T follicular helper cell (primary cell): Measurements from ENCODE around the gene SERPINE3.

Source experiments
- DNase-seq: peaks from one replicate; pipeline ENCODE4 v3.0.0-alpha.2; 2020; ENCODE audit warnings: low read depth
- total RNA-seq, 2 experiments: gene quantifications; one replicate each; lab custom pipeline; 2026; lab: John Stamatoyannopoulos, UW

The SERPINE3 gene
- total RNA-seq = 0 reads per million in 2 experiments

GRCh38 chr13:51339354-51339753, at the start of gene SERPINE3:
SERPINE3 (plus strand) TSS chr13:51339691; CDS start chr13:51341092, 1,401 bp downstream.
- DNase-seq = no peak

- DNase-seq = no peak
Observed at GRCh38 chr13:51291341-51291740, 48.1 kb upstream of the SERPINE3 start.

- no peak for DNase-seq
Observed at GRCh38 chr13:51292000-51292565, 47.4 kb upstream of the SERPINE3 start.

GRCh38 chr13:51297556-51297955, 41.9 kb upstream of the SERPINE3 start:
- no peak for DNase-seq

GRCh38 chr13:51298812-51299211, 40.7 kb upstream of the SERPINE3 start:
- DNase-seq = no peak

- DNase-seq = no peak
Observed at GRCh38 chr13:51303063-51303552, 36.4 kb upstream of the SERPINE3 start.

GRCh38 chr13:51303882-51304281, 35.6 kb upstream of the SERPINE3 start:
- DNase-seq = no peak

- no peak for DNase-seq
Observed at GRCh38 chr13:51305271-51305967, 34.1 kb upstream of the SERPINE3 start.

GRCh38 chr13:51308781-51309180, 30.7 kb upstream of the SERPINE3 start:
- DNase-seq = no peak

GRCh38 chr13:51311231-51311630, 28.3 kb upstream of the SERPINE3 start:
- DNase-seq = no peak

- DNase-seq = no peak
Observed at GRCh38 chr13:51311957-51312520, 27.5 kb upstream of the SERPINE3 start.

- DNase-seq = no peak
Observed at GRCh38 chr13:51313619-51314018, 25.9 kb upstream of the SERPINE3 start.

- no peak for DNase-seq
Observed at GRCh38 chr13:51317262-51317661, 22.2 kb upstream of the SERPINE3 start.

GRCh38 chr13:51318015-51318414, 21.5 kb upstream of the SERPINE3 start:
- DNase-seq = no peak

GRCh38 chr13:51318876-51319275, 20.6 kb upstream of the SERPINE3 start:
- no peak for DNase-seq

- no peak for DNase-seq
Observed at GRCh38 chr13:51321836-51322235, 17.7 kb upstream of the SERPINE3 start.

- DNase-seq = no peak
Observed at GRCh38 chr13:51322826-51323225, 16.7 kb upstream of the SERPINE3 start.

GRCh38 chr13:51323824-51324511, 15.5 kb upstream of the SERPINE3 start:
- no peak for DNase-seq

- no peak for DNase-seq
Observed at GRCh38 chr13:51324714-51325420, 14.6 kb upstream of the SERPINE3 start.

- DNase-seq = no peak
Observed at GRCh38 chr13:51325837-51326236, 13.7 kb upstream of the SERPINE3 start.

GRCh38 chr13:51326777-51327176, 12.7 kb upstream of the SERPINE3 start:
- DNase-seq = no peak

GRCh38 chr13:51327961-51328360, 11.5 kb upstream of the SERPINE3 start:
- no peak for DNase-seq
